Measurements from ENCODE around the gene TRIM5. TPM values are rescaled to one million over a fixed set of nuclear protein-coding genes. Genes with fewer than 3 reads are reported as not detected.

The TRIM5 gene
- polyA plus RNA-seq, 1 experiment = 19.1 TPM

DNA sequence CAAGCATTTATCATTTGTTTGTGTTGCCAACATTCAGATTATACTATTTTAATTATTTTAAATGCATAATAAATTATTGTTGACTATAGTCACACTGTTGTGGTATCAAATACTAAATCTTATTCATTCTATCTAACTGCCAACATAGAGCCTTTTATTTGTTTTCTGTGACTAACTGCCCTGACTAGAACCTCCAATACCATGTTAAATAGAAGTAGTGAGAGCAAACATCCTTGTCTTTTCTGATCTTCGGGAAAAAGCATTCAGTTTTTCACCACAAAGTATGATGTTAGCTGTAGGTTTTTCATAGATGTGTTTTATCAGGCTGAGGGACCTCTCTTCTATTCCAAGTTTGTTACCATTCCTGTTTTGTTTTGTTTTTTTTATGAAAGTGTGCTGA is 44.9 kb downstream of the TRIM5 start:
- H3K4me3 ChIP-seq (ENCODE audit: low read depth, low read length) = no peak overlapping the region
- POLR2A ChIA-PET = no interaction called here
- CTCF ChIA-PET = interaction anchor here (0.7 kb wide), 1 partner anchor 865 kb away, joined by 3 read pairs; no protein-coding TSS in a partner anchor

DNA sequence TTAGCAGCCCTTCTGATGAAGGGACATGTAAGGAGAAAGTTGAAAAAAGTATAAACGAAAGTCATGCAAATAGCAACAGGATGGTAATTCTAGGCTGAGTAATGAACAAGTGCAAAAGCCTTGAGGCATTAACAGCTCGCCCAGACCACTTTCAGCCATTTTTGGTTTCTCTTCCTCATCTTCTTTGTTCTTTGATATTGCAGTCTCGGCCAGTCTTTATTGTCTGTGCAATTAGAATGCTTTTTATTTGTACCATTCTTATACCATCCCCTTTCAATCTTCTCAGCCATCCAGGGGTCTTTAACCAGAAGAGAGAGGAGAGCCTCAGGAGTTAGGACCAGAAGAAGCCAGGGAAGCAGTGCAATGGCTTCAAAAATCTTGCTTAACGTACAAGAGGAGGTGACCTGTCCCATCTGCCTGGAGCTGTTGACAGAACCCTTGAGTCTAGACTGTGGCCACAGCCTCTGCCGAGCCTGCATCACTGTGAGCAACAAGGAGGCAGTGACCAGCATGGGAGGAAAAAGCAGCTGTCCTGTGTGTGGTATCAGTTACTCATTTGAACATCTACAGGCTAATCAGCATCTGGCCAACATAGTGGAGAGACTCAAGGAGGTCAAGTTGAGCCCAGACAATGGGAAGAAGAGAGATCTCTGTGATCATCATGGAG is 52.8 kb downstream of the TRIM5 start:
- Histone ChIP-seq H3K4me3 (ENCODE audit: low read depth, low read length) (no peak overlapping the region), H3K27me3 (ENCODE audit: control insufficient read depth, insufficient read depth, low read length) (no peaks in the 10 kb centered on the region), H3K36me3 (ENCODE audit: control insufficient read depth, insufficient read depth, low read length) (peaks cover 3% of the 10 kb centered on the region; the same call in 1 of the 2 replicates)
- no peak for DNase-seq (ENCODE audit: low read depth)
- TF ChIP-seq, protein P1, sequence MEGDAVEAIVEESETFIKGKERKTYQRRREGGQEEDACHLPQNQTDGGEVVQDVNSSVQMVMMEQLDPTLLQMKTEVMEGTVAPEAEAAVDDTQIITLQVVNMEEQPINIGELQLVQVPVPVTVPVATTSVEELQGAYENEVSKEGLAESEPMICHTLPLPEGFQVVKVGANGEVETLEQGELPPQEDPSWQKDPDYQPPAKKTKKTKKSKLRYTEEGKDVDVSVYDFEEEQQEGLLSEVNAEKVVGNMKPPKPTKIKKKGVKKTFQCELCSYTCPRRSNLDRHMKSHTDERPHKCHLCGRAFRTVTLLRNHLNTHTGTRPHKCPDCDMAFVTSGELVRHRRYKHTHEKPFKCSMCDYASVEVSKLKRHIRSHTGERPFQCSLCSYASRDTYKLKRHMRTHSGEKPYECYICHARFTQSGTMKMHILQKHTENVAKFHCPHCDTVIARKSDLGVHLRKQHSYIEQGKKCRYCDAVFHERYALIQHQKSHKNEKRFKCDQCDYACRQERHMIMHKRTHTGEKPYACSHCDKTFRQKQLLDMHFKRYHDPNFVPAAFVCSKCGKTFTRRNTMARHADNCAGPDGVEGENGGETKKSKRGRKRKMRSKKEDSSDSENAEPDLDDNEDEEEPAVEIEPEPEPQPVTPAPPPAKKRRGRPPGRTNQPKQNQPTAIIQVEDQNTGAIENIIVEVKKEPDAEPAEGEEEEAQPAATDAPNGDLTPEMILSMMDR (IDR thresholded peaks at IDR 0.05; ENCODE audit: insufficient read depth, low read depth, low read length) = no peak
- POLR2A ChIA-PET = no interaction called here
- CTCF ChIA-PET = no interaction called here

More for the DNA sequence above, 44.9 kb downstream of the TRIM5 start:
- Histone ChIP-seq H3K27me3 (ENCODE audit: control insufficient read depth, insufficient read depth, low read length) (no peaks in the 10 kb centered on the region), H3K36me3 (ENCODE audit: control insufficient read depth, insufficient read depth, low read length) (no peaks in the 10 kb centered on the region; the same call in 1 of the 2 replicates)
- TF ChIP-seq, protein P1 (IDR thresholded peaks at IDR 0.05; ENCODE audit: insufficient read depth, low read depth, low read length) = no peak
- DNase-seq (ENCODE audit: low read depth) = no peak

DNA sequence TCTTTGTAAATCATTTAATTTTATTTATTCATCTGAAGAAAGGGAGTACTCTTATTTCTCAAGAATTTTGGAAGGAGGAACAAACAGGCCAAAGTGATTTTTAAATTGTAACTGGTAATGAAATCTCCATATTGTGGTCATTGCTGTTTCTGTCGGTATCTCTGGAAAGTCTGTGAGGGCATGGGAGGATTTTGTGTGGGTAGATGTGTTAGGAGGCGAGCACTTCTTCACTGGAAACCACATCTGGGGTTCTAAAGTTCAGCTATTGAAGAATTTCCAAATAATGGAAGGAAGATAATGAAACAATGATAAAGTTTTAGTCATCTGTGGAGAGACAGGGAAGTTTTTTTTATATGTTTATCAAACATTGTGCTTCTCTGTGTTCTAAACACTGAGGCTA is 53.5 kb downstream of the TRIM5 start:
- TF ChIP-seq, protein P1 (IDR thresholded peaks at IDR 0.05; ENCODE audit: insufficient read depth, low read depth, low read length) = no peak
- Histone ChIP-seq H3K36me3 (ENCODE audit: control insufficient read depth, insufficient read depth, low read length) (peaks cover 3% of the 10 kb centered on the region; the same call in 1 of the 2 replicates), H3K27me3 (ENCODE audit: control insufficient read depth, insufficient read depth, low read length) (no peaks in the 10 kb centered on the region), H3K4me3 (ENCODE audit: low read depth, low read length) (no peak overlapping the region)
- ChIA-PET POLR2A (no interaction called here), CTCF (no interaction called here)
- DNase-seq (ENCODE audit: low read depth) = no peak

DNA sequence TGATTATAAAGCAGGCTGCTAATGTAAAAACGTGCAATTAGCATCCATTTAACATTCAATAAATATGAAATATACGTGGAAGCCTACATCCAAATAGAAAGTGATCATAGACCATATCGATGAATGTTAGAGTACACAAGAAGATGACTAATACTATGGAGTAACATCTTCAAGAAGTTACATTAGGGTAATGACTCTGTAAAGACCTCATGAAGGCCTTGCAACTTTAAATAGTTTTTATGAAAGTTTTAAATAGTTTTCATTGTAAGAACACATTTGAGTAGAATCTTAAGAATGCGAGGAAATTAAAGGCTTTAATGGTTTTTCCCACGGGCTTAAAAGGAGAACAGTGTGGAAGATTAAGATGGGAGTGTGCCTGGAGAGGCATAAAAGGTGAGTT is 58.7 kb downstream of the TRIM5 start:
- CTCF ChIA-PET = no interaction called here
- H3K36me3 ChIP-seq (ENCODE audit: control insufficient read depth, insufficient read depth, low read length) = no peaks in the 10 kb centered on the region
- TF ChIP-seq, protein P1 (IDR thresholded peaks at IDR 0.05; ENCODE audit: insufficient read depth, low read depth, low read length) = no peak
- peak; percentile 27 for DNase-seq (ENCODE audit: low read depth)
- H3K27me3 ChIP-seq (ENCODE audit: control insufficient read depth, insufficient read depth, low read length) = no peaks in the 10 kb centered on the region
- POLR2A ChIA-PET = no interaction called here
- no peak overlapping the region for H3K4me3 ChIP-seq (ENCODE audit: low read depth, low read length)

DNA sequence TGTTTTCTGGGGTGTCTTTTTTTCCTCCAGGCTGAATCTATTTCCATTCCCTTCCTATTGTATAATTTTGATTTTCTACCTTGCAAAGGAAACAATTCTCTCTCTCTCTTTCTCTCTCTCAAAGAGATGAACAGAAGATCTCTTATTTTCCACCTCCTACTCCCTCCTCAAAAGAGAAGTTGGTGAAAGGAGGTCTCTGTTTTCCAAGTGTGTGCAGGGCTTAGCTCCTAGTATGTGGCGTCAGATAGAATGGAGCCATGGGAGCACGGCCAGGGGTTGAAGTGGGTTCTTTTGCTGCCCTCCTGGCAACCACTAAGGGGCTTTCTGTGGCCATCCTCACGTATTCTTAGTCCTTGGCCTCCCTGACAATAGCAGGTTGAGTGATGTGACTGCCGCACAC is 59.6 kb downstream of the TRIM5 start:
- TF ChIP-seq, protein P1 (IDR thresholded peaks at IDR 0.05; ENCODE audit: insufficient read depth, low read depth, low read length) = no peak
- Histone ChIP-seq H3K27me3 (ENCODE audit: control insufficient read depth, insufficient read depth, low read length) (no peaks in the 10 kb centered on the region), H3K4me3 (ENCODE audit: low read depth, low read length) (peak overlapping the region; percentile 57), H3K36me3 (ENCODE audit: control insufficient read depth, insufficient read depth, low read length) (no peaks in the 10 kb centered on the region)
- no peak for DNase-seq (ENCODE audit: low read depth)
- POLR2A ChIA-PET = no interaction called here
- CTCF ChIA-PET = interaction anchor here (0.7 kb wide), 1 partner anchor 10 kb away, joined by 3 read pairs; no protein-coding TSS in a partner anchor

Data from BJ (cell line).